Neural cell (in vitro differentiated cells): ENCODE results near the gene MRPS10.

Experiments
- CTCF ChIP-seq: fragments of 450-650 bp; IDR thresholded peaks from 2 replicates; pipeline ENCODE4 v1.5.1; 2014; ENCODE audit warnings: antibody characterized with exemption, mild to moderate bottlenecking, moderate library complexity; ENCODE audit not compliant: poor library complexity, severe bottlenecking
- EP300 ChIP-seq: fragments of 450-650 bp; conservative IDR thresholded peaks from 2 replicates; pipeline ENCODE4 v1.6.1; 2014; ENCODE audit warnings: antibody characterized with exemption, mild to moderate bottlenecking, moderate library complexity; ENCODE audit not compliant: poor library complexity, severe bottlenecking
- EZH2 ChIP-seq: fragments of 200-600, 300-800 bp; shearing (Covaris generic), sonication (generic); IDR thresholded peaks from 2 replicates; pipeline ENCODE4 v1.6.1; 2014; ENCODE audit warnings: antibody characterized with exemption, low read length, borderline replicate concordance, mild to moderate bottlenecking; ENCODE audit not compliant: insufficient read depth, poor library complexity, severe bottlenecking
- SMC3 ChIP-seq: fragments of 450-650 bp; conservative IDR thresholded peaks from 2 replicates; pipeline ENCODE4 v1.6.1; 2014; ENCODE audit warnings: antibody characterized with exemption, mild to moderate bottlenecking, moderate library complexity; ENCODE audit not compliant: poor library complexity
- TAF1 ChIP-seq: IDR thresholded peaks from 2 replicates; pipeline ENCODE4 v1.6.1; 2012; ENCODE audit warnings: low read depth

GRCh38 chr6:42264162-42264851 is 46.6 kb upstream of the MRPS10 start:
- TF ChIP-seq EP300 (no peak), CTCF (no peak), SMC3 (no peak), TAF1 (no peak), EZH2 (no peak)
